ENCODE results near the gene PALLD.

The PALLD gene

GRCh38 chr4:168449719-168450452 is 47.0 kb upstream of the PALLD start (continued):
- TF ChIP-seq, protein P1, sequence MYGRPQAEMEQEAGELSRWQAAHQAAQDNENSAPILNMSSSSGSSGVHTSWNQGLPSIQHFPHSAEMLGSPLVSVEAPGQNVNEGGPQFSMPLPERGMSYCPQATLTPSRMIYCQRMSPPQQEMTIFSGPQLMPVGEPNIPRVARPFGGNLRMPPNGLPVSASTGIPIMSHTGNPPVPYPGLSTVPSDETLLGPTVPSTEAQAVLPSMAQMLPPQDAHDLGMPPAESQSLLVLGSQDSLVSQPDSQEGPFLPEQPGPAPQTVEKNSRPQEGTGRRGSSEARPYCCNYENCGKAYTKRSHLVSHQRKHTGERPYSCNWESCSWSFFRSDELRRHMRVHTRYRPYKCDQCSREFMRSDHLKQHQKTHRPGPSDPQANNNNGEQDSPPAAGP (tag by site-specific recombination; IDR thresholded peaks at IDR 0.05): no peak
- TF ChIP-seq TSHZ1 (tag by site-specific recombination; IDR thresholded peaks at IDR 0.05; ENCODE audit: borderline replicate concordance) (peak; percentile 31; the same call in 1 of the 2 replicates), ZFP69B (tag by site-specific recombination; IDR thresholded peaks at IDR 0.05) (peak; percentile 59; the same call in 1 of the 2 replicates), ZNF76 (tag by site-specific recombination; IDR thresholded peaks at IDR 0.05; ENCODE audit: borderline replicate concordance, low read depth) (no peak), ZBTB6 (tag by site-specific recombination; IDR thresholded peaks at IDR 0.05) (0 out of 2 replicates have a peak, but pooled peaks have one; percentile 16), ZNF830 (tag by site-specific recombination; IDR thresholded peaks at IDR 0.05; ENCODE audit: low read depth) (no peak), ZBTB1 (tag by site-specific recombination; IDR thresholded peaks at IDR 0.05) (no peak), ZBTB17 (tag by site-specific recombination; IDR thresholded peaks at IDR 0.05) (peak; percentile 70), SP7 (tag by site-specific recombination; IDR thresholded peaks at IDR 0.05) (peak; percentile 28; the same call in 1 of the 2 replicates), ZBTB48 (tag by site-specific recombination; IDR thresholded peaks at IDR 0.05) (no peak), ZNF629 (tag by site-specific recombination; IDR thresholded peaks at IDR 0.05) (peak; percentile 85), PBX3 (CRISPR knock-in tag; IDR thresholded peaks at IDR 0.05) (no peak), ZNF639 (tag by site-specific recombination; IDR thresholded peaks at IDR 0.05) (peak; percentile 50; the same call in 1 of the 2 replicates), ZNF335 (tag by site-specific recombination; conservative IDR thresholded peaks at IDR 0.05) (0 out of 2 replicates have a peak, but pooled peaks have one; percentile 26)
- TF ChIP-seq, protein P2, sequence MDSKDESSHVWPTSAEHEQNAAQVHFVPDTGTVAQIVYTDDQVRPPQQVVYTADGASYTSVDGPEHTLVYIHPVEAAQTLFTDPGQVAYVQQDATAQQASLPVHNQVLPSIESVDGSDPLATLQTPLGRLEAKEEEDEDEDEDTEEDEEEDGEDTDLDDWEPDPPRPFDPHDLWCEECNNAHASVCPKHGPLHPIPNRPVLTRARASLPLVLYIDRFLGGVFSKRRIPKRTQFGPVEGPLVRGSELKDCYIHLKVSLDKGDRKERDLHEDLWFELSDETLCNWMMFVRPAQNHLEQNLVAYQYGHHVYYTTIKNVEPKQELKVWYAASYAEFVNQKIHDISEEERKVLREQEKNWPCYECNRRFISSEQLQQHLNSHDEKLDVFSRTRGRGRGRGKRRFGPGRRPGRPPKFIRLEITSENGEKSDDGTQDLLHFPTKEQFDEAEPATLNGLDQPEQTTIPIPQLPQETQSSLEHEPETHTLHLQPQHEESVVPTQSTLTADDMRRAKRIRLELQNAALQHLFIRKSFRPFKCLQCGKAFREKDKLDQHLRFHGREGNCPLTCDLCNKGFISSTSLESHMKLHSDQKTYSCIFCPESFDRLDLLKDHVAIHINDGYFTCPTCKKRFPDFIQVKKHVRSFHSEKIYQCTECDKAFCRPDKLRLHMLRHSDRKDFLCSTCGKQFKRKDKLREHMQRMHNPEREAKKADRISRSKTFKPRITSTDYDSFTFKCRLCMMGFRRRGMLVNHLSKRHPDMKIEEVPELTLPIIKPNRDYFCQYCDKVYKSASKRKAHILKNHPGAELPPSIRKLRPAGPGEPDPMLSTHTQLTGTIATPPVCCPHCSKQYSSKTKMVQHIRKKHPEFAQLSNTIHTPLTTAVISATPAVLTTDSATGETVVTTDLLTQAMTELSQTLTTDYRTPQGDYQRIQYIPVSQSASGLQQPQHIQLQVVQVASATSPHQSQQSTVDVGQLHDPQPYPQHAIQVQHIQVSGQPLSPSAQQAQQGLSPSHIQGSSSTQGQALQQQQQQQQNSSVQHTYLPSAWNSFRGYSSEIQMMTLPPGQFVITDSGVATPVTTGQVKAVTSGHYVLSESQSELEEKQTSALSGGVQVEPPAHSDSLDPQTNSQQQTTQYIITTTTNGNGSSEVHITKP (tag by site-specific recombination; IDR thresholded peaks at IDR 0.05): 0 out of 2 replicates have a peak, but pooled peaks have one; percentile 36
- TF ChIP-seq, protein P3, sequence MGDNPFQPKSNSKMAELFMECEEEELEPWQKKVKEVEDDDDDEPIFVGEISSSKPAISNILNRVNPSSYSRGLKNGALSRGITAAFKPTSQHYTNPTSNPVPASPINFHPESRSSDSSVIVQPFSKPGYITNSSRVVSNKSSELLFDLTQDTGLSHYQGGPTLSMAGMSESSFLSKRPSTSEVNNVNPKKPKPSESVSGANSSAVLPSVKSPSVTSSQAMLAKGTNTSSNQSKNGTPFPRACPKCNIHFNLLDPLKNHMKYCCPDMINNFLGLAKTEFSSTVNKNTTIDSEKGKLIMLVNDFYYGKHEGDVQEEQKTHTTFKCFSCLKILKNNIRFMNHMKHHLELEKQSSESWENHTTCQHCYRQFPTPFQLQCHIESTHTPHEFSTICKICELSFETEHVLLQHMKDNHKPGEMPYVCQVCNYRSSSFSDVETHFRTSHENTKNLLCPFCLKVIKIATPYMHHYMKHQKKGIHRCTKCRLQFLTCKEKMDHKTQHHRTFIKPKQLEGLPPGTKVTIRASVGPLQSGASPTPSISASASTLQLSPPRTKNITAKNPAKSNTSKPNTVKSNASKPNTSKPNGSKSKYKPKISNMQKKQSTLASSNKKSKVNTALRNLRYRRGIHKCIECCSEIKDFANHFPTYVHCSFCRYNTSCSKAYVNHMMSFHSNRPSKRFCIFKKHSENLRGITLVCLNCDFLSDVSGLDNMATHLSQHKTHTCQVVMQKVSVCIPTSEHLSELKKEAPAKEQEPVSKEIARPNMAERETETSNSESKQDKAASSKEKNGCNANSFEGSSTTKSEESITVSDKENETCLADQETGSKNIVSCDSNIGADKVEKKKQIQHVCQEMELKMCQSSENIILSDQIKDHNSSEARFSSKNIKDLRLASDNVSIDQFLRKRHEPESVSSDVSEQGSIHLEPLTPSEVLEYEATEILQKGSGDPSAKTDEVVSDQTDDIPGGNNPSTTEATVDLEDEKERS (tag by site-specific recombination; IDR thresholded peaks at IDR 0.05): no peak
- TF ChIP-seq, protein P4, sequence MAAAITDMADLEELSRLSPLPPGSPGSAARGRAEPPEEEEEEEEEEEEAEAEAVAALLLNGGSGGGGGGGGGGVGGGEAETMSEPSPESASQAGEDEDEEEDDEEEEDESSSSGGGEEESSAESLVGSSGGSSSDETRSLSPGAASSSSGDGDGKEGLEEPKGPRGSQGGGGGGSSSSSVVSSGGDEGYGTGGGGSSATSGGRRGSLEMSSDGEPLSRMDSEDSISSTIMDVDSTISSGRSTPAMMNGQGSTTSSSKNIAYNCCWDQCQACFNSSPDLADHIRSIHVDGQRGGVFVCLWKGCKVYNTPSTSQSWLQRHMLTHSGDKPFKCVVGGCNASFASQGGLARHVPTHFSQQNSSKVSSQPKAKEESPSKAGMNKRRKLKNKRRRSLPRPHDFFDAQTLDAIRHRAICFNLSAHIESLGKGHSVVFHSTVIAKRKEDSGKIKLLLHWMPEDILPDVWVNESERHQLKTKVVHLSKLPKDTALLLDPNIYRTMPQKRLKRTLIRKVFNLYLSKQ (tag by site-specific recombination; IDR thresholded peaks at IDR 0.05; ENCODE audit: borderline replicate concordance): no peak
- TF ChIP-seq, protein P5, sequence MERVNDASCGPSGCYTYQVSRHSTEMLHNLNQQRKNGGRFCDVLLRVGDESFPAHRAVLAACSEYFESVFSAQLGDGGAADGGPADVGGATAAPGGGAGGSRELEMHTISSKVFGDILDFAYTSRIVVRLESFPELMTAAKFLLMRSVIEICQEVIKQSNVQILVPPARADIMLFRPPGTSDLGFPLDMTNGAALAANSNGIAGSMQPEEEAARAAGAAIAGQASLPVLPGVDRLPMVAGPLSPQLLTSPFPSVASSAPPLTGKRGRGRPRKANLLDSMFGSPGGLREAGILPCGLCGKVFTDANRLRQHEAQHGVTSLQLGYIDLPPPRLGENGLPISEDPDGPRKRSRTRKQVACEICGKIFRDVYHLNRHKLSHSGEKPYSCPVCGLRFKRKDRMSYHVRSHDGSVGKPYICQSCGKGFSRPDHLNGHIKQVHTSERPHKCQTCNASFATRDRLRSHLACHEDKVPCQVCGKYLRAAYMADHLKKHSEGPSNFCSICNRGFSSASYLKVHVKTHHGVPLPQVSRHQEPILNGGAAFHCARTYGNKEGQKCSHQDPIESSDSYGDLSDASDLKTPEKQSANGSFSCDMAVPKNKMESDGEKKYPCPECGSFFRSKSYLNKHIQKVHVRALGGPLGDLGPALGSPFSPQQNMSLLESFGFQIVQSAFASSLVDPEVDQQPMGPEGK (tag by site-specific recombination; IDR thresholded peaks at IDR 0.05): 0 out of 2 replicates have a peak, but pooled peaks have one; percentile 16

All from HEK293 (cell line).